Myocyte (in vitro differentiated cells): ENCODE data around the gene ZBTB7C. TPM values are rescaled to one million over a fixed set of nuclear protein-coding genes. Genes with fewer than 3 reads are reported as not detected.

Experiments
- DNase-seq: peaks from one replicate; pipeline ENCODE4 v3.0.0-alpha.2; 2012; ENCODE audit warnings: low read depth
- total RNA-seq: library from RNA; depleted of rRNA; stranded (reverse); fragments of >200 nt; gene quantifications from 2 replicates; pipeline ENCODE4 v1.2.3, GENCODE V29; 2014

ZBTB7C gene
- total RNA-seq, 1 donor from 2014 or later = 16.4 TPM

DNA sequence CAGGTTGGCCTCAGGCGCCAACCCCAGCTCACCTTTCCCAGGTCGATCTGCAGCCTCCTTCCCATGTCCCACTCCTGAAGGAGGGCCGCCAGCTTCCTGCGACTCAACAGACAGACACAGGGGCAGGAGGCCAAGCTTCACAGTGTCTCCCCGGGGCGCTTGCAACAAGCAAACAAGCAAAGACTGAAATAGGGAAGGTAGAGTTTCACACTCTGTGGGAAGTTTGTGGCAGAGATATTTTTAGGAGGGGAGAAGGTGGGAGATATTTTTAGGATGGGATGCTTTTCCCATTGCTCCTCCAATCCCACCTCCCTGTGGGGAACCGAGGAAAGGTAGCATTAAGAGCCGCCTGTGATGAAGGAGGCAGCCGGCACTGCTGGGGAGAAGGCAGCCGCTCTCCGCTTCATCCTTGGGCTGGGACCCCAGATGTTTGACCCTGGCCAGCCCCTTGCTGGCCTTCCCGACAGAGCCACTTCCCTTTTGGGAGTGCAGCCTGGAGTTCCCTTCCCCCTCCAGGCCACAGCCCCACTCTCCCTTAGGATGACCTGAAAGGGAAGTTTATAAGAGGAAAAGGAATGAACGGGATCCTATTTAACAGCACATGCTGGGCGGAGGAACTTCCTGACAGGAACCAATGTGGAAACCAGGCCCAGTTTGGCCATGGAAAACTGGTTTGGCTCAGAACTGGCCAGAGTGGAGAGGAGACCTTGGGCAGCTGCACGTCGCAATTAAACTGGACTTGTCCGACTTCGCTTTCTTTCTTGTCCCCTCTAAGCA, 336.6 kb downstream of the ZBTB7C start:
- peak; percentile 52 for DNase-seq

DNA sequence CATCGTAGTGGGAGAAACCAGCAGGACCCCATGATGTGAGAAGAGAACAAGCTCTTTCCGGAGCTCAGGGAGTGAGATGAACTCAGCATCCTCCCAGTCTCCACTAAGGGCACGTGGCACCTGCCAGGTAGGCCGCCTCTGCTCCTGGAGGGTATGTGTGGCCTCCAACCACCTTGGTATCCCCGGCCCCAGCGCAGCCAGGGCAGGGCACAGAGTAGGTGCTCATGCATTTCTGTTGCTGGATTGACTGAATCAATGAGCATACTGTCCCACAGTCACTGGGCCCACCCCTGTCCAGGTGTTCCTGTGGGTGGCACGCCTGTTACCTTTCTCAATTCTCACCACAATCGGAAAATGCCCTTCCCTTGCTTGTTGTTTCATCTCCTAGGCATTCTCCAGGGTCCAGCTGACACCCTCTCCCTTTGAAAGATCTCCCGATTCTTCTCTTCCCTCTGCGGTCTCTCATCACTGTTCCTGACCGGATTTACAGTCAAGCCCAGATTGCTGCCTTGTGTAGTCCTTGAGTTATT, 340.2 kb downstream of the ZBTB7C start:
- DNase-seq = no peak

DNA sequence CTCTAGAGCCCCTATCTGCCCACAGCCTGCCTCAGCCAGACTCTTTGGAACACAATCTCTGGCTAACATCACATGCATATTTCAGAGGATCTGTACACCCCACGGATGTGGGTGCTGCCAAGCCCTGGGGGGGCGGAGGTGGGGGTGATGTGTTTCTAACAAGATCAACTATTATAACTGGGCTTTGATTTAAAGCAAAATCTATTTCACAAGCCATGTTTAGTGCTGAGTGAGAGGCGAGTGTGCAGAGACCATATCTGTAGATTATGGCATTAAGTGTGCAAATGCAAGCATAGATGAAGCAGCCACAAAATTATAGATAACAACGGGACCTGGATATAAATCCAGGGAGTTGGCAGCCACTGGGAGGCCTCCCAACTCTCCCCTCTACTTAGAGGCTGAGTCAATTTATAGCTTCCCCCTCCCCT, 342.9 kb downstream of the ZBTB7C start:
- no peak for DNase-seq

DNA sequence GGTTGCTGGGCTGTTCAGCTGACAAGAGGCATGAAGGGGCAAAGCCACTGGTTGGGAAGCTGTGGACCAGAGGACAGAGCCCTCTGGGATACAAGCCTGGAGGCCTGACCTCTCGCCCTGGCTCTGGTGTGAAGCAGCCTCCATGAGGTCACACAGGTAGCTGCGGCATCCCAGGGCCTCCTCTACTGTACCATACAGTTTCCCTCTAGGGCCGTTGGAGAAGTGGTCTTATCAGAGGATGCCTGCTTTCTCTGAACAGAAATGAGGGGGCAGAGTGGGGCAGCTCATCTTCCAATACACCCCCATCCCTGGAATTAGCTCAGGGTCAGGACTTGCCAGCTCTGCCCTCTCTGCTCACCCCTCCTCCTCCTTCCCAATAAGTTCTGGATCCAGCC, 343.6 kb downstream of the ZBTB7C start:
- no peak for DNase-seq

DNA sequence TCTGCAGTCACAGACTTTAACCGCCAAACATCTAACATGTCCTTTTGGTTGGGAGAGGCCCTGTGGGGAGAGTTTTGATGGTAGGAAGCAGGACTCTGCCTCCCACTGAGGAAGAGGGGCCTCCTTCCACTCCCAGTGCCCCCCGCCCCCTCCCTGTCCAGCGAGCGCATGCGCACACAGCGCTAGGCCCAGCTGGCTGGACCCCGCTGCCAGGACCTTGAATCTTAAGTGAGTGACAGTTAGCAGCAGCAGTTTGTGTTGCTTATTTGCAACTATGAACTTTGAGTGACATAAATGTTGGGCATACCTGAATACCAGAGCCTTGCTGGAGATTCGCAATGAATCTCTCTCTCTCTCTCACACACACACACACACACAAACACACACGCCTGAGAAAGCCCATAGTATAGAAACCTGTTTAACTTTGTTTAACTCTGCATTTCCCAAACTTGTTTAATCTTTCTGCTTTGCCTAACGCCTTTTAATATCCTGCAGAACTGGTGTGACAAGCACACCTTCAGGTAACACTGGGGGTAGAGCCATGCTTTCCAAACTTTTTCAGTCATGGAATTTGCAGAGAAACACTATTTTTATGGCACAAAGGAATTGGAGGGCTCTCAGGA, 344.1 kb downstream of the ZBTB7C start:
- no peak for DNase-seq

DNA sequence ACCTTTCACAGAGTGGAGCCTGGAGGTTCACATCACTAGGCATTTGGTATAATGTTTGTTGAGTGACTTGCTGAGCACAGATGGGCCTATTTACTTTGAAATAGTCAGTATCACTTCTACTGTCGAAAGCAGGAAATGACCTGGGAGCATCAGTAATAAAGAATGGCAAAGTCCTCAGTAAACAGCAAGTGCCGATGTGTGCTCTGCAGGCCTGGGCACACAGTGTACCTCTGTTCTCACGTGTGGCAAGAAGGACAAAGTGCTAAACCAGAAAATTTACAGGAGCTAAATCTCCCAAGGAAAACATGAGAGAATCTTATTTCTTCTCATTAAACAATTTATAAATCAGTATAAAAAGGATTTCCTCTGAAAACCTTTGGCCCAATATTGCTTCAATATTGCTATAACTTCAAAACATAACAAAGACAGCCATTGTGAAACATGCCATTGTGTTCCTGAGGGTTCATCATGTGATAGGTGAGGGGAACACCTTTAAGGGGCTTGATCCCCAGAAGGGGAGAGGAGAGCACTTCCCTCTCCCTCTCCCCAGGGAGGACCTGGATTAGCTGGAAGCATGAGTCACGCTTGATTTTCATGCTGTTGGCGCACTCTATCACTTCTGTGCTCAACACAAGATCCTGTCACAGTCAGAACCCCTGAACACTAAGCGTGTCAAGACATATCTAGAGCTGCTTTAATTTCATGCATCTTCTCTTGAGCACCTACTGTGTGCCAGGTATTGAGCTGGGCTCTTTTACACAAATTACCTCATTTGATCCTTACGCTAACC, 347.2 kb downstream of the ZBTB7C start:
- DNase-seq = no peak

DNA sequence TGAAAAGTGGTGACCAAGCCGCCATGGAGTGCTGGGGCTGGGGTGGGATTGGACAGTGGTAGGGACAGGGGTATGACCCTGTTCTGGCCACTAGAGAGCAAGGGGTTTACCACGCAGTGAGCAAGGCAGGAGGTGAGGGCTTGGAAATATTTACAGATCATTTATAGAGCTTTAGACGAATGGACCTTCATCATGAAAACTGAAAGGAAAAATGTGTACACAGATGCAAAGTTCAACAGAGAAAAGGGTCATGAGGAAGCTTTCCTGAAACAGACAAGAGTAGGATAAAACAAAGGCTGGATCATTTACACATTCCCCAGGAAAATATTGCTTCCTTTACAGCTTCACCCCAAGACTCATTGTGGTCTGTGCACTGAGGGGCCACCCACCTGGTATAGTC, 348.2 kb downstream of the ZBTB7C start:
- no peak for DNase-seq

DNA sequence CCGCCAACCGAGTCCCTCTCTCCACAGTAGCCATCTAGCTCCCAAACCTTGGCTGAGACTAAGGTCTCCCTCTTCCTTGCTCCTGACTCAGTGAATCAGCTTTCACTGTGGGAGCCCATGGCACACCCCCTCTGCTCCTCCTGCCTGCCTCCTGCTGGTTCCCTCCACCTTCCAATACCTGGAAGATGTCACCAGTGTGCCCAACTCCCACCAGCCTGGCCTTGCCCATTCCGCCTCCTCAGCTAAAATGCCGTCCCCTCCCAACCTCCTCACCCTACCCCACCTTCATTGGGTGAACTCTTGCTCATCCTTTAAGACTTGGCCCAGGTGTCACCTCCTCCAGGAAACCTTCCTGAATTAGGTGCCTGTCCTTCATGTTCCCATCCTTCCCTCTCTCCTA, 348.8 kb downstream of the ZBTB7C start:
- DNase-seq = no peak

DNA sequence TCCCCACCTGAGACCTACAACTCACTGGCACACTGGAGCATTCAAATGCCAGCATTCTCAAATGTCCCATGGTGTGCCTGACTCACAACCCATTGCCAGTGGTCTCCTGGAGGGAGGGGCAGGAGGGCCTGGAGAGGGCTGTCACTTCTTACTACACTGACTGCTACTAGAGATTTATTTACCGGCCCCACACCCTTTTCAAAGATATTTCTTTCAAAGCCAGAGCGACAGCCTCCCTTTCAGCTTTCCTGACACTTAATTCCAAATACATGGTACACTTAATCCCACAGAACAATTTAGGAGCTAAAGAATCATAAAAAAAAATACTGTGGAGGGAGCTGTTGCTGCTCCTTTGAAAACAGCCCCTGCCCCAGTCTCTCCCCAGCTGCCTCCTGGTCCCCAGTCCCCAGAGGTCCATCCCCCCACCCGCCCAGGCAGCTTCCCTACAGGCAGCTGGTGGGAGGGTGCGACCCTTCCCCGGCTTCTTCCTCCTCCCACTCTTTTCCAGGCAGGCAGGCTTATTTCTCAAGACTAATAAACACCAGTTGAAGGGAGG, 349.6 kb downstream of the ZBTB7C start:
- no peak for DNase-seq

DNA sequence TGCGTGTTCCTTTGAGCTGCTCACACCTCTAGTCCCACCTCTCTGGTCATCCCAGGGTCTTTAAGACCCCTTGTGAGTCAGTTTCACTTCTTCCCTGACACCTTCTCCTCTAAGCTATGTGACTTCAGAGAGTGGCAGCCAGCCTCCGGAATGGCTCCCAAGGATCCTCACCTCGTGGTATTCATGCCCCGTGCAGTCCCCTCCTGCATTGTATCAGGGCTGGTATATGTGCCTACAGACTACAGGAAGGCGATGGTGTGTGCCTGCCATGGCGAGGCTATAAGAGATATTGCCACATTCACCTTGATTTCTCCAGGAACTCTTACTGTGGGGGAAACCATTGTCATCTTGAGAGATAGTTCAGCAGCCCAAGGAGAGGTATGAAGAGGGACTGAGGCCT, 350.7 kb downstream of the ZBTB7C start:
- DNase-seq = no peak

DNA sequence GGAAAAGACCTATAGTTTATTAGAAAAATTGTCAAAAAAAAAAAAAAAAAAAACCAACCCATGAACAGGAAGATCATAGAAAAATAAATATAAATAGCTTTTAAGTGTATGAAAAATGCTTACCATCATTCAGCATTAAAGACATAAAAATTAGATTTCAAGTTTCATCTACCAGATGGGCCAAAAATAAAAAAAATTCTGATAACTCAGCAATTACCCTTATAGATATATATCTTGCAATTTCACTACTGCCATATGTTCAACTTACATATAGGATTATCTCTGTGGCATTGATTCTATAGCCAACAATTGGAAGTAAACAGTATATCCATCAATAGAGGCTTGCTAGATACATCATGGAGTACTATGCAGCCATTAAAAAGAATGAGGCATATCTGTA, 352.2 kb downstream of the ZBTB7C start:
- DNase-seq = no peak

DNA sequence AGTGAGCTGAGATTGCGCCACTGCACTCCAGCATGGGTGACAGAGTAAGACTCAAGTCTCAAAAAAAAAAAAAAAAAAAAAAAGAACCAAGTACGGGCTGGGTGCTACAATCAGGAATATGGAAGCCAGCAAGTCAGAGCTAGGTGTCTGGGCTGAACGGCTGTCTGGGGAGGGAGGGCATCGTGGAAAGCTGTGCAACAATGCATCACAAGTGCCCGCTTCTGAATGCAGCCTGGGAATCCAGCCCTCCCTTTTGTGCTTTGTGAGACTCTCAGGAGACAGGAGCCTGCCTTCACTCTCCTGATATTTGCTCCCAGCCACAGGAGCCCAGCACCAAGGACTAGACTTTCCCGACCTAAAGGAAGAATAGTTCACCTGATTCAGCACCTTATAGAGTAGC, 353.8 kb downstream of the ZBTB7C start:
- DNase-seq = no peak

DNA sequence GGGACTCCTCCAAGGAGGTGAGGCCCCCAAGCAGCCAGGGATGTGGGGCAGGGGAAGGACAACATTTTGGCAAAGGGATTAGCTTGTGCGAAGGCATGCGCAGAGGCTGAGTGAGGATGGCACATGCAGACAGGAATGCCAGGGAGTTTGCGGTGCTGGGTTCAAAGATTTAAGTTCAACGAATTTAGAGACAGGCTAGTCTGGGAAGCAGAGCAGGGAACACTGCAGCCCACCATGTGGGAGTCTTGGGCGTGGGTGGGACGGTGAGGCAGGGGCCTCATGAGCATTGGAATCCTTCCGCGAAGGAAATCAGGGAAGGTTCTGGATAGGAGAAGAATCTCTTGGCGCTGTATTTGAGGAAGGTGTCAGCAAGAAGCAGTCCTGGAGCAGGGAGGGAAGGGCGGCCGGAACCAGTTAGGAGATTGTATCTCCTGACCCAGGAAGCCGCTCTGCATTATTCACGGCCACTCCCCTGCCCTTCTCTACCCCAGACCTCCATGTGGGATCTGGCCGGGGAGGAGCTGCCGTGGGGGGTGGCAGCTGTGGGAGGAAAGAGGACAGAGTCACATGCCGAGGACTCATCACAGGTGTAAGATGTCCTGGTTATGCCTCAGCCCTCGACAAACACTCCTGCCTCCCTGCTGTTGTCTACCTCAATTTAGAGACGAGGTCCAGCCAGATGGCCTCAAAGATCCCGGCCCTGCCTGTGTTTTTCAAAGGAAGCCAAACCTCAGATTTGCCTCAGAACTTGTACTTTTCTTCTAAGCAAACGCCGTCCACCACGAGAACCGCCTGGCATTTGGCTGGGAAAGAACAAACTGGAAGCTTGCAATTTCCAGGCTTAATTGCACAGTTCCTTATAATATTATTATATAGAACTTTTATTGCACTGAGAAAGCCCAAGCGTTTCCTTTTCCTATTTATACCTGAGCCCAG, 355.0 kb downstream of the ZBTB7C start:
- peak; percentile 51 for DNase-seq

DNA sequence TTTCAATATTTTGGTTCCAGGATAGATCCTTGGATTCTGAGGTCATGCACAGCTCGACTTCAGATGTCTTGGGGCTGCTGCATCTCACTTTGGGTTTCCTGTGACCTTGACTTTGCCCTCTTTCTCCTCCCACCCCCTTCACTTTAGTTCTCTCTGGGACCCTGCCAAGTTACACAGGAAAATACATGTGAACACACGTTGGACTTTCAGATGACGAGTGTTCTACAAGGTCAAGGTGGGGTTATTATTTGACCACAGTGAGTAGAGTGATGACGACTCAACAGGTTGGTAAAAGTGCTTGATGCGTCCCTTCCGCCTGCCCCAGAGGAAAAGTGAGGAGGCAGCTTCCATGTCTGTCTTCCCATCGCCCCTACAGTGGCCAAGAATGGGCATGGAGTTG, 356.3 kb downstream of the ZBTB7C start:
- no peak for DNase-seq

DNA sequence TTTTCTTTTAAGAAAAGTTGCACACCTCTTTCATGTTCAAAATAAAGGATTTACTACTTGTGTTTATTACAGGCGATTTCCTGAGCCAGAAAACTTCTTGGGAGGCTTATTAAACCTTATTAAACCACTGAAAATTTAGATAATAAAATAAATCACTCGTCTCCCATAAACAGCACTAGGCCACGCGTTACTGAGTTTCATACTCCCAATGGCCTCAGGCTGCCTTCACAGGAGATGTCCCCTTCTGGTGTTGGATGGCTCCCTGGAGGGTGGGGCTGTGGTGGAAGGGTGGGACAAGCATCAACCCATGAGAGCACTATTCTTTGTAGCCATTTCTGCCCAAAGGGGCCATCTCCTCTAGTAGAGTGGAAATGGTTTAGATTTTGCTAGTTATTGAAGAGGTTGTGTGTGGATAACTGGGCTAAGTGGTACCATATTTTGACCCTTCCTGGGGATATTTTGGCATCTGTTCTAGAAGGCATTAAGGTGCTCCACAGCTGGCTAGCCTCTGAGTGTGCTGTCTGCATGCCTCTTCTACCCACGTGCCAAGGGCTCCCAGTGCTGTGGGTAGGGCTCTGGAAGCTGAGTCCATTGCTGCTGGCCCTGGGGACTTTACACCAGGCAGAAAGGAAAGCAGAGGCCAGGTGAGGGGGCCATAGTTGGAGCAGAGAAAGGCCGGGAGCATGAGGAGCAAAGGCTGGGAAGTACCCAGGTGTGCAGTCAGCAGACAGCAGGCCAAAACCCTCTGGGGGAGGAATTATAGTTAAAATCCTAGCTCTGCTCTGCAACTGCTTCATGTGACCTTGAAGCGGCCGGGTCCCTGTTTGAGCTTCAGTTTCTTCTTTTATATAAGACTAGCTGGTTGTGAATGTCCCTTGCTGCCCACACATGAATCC, 357.0 kb downstream of the ZBTB7C start:
- DNase-seq = no peak

DNA sequence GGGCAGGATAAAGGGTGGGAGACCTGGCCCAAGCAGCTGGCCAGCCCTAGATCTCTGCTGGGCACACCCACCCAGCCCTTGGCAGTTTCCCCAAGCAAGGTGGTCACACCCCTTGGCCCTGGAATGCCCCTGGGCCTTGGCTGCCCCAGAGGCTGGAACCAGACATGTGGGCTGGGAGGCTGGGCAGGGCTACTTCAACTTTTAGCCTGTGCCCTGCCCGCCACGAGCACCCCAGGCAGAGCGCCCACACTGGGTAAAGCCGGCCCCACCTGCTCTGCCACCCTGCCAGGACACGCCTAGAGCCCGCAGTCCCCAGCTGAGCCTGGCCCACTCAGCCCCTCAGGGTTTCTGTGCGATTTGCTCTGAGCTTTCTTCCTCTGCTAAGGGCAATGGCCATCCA, 359.0 kb downstream of the ZBTB7C start:
- DNase-seq = peak; percentile 58

DNA sequence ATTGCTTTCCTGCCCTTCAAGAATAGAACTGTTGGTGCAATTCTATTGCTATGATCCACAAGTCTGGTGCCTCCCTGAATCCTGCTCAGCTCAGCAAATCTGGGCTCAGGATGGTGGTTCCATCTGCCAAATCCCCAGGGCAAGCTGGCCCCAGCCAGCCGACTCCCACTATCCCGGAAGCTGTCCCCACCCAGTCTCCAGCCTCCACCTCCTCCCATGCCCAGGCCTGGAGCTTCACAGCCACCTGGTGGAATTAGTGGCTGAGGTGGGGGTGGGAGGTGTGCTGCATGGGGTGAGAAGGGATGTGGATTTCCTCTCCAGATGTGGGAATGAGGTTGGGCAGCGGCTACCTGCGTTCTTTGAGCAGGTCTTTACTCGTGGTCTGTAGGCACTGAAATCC, 359.4 kb downstream of the ZBTB7C start:
- no peak for DNase-seq

DNA sequence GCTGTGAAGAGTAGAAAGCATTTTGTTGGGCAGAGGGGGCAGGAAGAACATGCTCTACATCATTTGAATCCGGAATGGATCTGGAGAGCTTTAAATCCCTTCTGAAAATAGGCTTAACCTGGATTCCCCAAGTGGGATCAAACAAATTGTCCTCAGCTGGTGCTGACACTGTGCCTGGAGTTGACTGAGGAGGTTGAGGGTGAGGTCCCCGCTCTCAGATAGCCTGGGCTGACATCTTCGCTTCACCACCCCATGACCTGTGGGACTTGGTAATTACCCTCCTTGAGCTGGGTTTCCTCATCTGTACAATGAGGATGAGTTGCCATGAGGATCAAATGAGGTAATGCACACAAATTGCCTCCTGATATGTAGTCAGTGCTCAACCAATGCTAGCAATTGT, 360.9 kb downstream of the ZBTB7C start:
- no peak for DNase-seq

DNA sequence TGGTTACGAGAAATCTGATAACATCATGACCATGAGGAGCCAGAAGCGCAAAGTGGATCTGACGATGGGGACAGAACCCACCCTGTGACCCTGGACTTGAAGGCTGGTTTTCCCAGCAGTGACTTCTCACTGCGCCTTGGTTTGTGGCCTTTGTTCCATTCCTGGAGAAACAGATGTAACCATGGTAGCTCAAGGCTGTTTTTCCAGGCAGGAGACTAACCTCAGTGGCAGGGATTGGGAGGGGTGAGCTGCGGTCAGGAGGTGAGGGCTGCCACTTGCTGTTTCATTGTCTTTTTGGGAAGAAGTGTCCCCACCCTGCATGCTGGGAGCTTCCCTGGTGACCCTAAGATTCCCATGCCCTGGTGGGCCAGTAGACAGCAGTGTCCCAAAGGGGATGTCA, 362.3 kb downstream of the ZBTB7C start:
- no peak for DNase-seq

DNA sequence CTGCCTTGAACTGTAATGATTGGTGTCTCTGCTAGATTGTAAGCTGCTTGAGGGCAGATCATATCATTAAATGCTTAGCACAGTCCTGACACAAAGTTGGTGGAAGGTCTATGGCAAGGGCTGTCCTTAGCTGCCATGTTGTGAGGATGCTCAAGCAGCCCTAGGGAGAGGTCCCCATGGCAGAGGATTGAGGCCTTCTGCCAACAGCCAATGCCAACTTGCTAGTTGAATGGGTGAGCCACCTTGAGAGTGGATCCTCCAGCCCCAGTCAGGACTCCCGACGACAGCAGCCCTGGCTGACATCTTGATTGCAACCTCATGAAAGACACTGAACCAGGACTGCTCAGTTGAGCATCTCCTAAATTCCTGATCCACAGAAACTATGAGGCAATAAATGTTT, 363.4 kb downstream of the ZBTB7C start:
- DNase-seq = no peak
